Measurements from ENCODE around the gene SDK1.

DNA sequence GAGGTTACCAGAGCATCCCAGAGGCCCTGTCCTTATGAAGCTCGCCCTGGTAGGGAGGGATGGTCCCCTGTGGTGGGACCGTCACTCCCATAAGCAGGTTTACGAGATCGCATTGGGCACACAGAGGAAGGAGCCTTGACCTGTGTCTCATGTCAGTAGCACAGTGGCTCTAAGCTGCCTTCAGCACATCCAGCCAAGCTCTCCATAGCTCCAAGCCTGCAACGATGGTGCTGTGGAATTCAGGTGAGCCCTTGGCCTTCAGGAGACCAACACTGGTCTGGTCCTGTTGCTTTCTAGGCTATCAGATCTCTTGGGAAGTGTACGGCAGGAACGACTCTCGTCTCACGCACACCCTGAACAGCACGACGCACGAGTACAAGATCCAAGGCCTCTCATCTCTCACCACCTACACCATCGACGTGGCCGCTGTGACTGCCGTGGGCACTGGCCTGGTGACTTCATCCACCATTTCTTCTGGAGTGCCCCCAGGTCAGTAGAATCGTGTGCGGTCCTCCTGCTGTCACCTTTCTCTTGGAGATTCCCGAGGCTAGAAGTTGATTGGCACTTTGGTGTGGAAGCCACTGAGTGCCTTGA lies 775.7 kb downstream of the SDK1 start:
- TF ChIP-seq, protein P1, sequence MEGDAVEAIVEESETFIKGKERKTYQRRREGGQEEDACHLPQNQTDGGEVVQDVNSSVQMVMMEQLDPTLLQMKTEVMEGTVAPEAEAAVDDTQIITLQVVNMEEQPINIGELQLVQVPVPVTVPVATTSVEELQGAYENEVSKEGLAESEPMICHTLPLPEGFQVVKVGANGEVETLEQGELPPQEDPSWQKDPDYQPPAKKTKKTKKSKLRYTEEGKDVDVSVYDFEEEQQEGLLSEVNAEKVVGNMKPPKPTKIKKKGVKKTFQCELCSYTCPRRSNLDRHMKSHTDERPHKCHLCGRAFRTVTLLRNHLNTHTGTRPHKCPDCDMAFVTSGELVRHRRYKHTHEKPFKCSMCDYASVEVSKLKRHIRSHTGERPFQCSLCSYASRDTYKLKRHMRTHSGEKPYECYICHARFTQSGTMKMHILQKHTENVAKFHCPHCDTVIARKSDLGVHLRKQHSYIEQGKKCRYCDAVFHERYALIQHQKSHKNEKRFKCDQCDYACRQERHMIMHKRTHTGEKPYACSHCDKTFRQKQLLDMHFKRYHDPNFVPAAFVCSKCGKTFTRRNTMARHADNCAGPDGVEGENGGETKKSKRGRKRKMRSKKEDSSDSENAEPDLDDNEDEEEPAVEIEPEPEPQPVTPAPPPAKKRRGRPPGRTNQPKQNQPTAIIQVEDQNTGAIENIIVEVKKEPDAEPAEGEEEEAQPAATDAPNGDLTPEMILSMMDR (IDR thresholded peaks at IDR 0.05; ENCODE audit: borderline replicate concordance, extremely low read depth, low read length, poor library complexity, severe bottlenecking), result no peak
- no peak for TF ChIP-seq EZH2 (IDR thresholded peaks at IDR 0.05; ENCODE audit: borderline replicate concordance, low read depth, low read length, severe bottlenecking)
